ENCODE data around the gene TRAF3IP1.

GRCh38 chr2:238435752-238436096 lies 115.4 kb downstream of the TRAF3IP1 start:
- TF ChIP-seq POLR2AphosphoS5 (IDR thresholded peaks at IDR 0.05) (no peak), CTCF (IDR thresholded peaks at IDR 0.05) (no peak), POLR2A (IDR thresholded peaks at IDR 0.05) (no peak), EP300 (IDR thresholded peaks at IDR 0.05) (no peak)
